ENCODE results near the gene DPEP2NB. TPM values are rescaled to one million over a fixed set of nuclear protein-coding genes. Genes with fewer than 3 reads are reported as not detected.

DPEP2NB gene
- total and polyA plus RNA-seq, 10 of the 15 experiments (the other 5 are each of a cell fraction or from before 2014, with no cell fraction given): not detected

DNA sequence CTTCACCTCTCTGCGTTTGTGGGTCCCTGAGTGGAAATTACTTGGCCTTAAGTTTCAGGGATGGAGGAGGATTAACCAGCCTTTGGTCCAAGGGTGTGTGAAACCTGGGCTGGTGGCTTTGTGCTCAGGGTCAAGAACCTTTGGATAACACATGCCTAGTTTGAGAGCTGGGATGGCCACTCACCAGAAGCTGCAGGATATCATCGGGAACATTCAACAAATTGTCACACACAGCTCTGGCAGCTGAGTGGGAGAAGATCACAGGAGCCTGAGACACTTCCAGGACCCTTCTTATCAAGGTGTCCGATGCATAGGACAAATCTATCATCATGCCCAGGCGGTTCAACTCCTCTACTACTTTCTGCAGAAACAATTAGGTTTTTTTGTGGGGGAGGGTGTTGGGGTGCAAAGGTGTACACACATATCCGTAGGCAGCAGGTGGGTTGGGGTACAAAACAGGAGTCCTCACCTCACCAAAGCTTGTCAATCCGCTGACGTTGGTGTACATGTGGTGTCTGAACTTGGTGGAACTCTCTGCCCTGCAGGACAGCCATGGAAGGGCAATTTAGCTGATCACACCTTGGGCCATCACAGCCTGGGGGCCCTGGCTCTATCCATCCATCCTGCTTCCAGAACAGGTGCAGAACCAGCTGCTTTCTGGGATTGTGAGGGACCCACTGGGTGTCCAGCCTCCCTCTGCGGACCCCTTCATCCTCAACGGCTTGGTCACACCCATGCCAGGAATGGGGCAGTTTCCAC is 38.1 kb downstream of the DPEP2NB start:
- peaks cover 22% of the 10 kb centered on the region for H3K4me1 ChIP-seq (ENCODE audit: control insufficient read depth, insufficient read depth, low read length)
- no peaks in the 10 kb centered on the region; a peak in 1 of 4 replicates for H3K27me3 ChIP-seq (replicated peaks in 1 of 2; ENCODE audit: control insufficient read depth in 2 of 2, insufficient read depth in 2 of 2, low read length in 1 of 2)
- no peak overlapping the region for H3K4me2 ChIP-seq (ENCODE audit: control insufficient read depth, insufficient read depth)
- ChIA-PET POLR2A (interaction anchor here (0.6 kb wide), 1 partner anchor 233 kb away, joined by 3 read pairs; no protein-coding TSS in a partner anchor), CTCF (no interaction called here), RAD21 (ENCODE audit: unreplicated experiment) (interaction anchor here (0.5 kb wide), 1 partner anchor 515 kb away, joined by 3 read pairs; no protein-coding TSS in a partner anchor), SMC1A (ENCODE audit: uncharacterized antibody, unreplicated experiment) (interaction anchor here (1.2 kb wide), 1 partner anchor 15 kb away, joined by 3 read pairs; no protein-coding TSS in a partner anchor)
- no peak overlapping the region for H2AFZ ChIP-seq (ENCODE audit: control insufficient read depth, low read depth, low read length)
- intact Hi-C loops (cut with micrococcal nuclease; ENCODE audit: unreplicated experiment): no loop called here
- no peaks in the 10 kb centered on the region for H4K20me1 ChIP-seq (ENCODE audit: control insufficient read depth, insufficient read depth)
- BruUV-seq (replicated peaks): no TSS peak
- ATAC-seq: no peak
- H3K4me3 ChIP-seq: no peak overlapping the region
- no peak for TF ChIP-seq MXI1 (IDR thresholded peaks at IDR 0.05; ENCODE audit: low read depth, low read length)
- WGBS (ENCODE audit: insufficient coverage, insufficient replicate concordance, low lambda C conversion rate, missing lambda C conversion rate): 74% methylated on average over 9 of the region's 9 CpGs
- in situ Hi-C loops (cut with MboI): no loop called here
- no peak overlapping the region for H3K27ac ChIP-seq (ENCODE audit: control insufficient read depth, insufficient read depth)
- DNase-seq (ENCODE audit: low read depth, low spot score): no peak
- H3K9me3 ChIP-seq (replicated peaks; ENCODE audit: control insufficient read depth, insufficient read depth, low read length): no peaks in the 10 kb centered on the region
- no peak overlapping the region for H3K9ac ChIP-seq (ENCODE audit: control insufficient read depth, insufficient read depth, low read length)
- no peaks in the 10 kb centered on the region for H3K36me3 ChIP-seq (ENCODE audit: control insufficient read depth in 2 of 2, insufficient read depth in 2 of 2, low read length in 1 of 2)
- H3K79me2 ChIP-seq (ENCODE audit: control insufficient read depth, insufficient read depth, low read length): no peaks in the 10 kb centered on the region
- FAIRE-seq: no peak

GRCh38 chr16:67977005-67977404 is 38.7 kb downstream of the DPEP2NB start:
- CTCF ChIA-PET: interaction anchor here (1.2 kb wide), 1 partner anchor 15 kb away, joined by 3 read pairs; no protein-coding TSS in a partner anchor
- TF ChIP-seq ZNF24 (IDR thresholded peaks at IDR 0.05): no peak
- TF ChIP-seq, protein P1, sequence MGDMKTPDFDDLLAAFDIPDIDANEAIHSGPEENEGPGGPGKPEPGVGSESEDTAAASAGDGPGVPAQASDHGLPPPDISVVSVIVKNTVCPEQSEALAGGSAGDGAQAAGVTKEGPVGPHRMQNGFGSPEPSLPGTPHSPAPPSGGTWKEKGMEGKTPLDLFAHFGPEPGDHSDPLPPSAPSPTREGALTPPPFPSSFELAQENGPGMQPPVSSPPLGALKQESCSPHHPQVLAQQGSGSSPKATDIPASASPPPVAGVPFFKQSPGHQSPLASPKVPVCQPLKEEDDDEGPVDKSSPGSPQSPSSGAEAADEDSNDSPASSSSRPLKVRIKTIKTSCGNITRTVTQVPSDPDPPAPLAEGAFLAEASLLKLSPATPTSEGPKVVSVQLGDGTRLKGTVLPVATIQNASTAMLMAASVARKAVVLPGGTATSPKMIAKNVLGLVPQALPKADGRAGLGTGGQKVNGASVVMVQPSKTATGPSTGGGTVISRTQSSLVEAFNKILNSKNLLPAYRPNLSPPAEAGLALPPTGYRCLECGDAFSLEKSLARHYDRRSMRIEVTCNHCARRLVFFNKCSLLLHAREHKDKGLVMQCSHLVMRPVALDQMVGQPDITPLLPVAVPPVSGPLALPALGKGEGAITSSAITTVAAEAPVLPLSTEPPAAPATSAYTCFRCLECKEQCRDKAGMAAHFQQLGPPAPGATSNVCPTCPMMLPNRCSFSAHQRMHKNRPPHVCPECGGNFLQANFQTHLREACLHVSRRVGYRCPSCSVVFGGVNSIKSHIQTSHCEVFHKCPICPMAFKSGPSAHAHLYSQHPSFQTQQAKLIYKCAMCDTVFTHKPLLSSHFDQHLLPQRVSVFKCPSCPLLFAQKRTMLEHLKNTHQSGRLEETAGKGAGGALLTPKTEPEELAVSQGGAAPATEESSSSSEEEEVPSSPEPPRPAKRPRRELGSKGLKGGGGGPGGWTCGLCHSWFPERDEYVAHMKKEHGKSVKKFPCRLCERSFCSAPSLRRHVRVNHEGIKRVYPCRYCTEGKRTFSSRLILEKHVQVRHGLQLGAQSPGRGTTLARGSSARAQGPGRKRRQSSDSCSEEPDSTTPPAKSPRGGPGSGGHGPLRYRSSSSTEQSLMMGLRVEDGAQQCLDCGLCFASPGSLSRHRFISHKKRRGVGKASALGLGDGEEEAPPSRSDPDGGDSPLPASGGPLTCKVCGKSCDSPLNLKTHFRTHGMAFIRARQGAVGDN (IDR thresholded peaks at IDR 0.05): no peak
- no peak for TF ChIP-seq YBX1 (IDR thresholded peaks at IDR 0.05)
- no peak for TF ChIP-seq ZNF217 (IDR thresholded peaks at IDR 0.05)
- no peak for TF ChIP-seq JUND (IDR thresholded peaks at IDR 0.05; ENCODE audit: low read depth, low read length)
- no peak for TF ChIP-seq MEF2B (IDR thresholded peaks at IDR 0.05; ENCODE audit: partially characterized antibody, poor library complexity, severe bottlenecking)
- TF ChIP-seq ZBTB33 (IDR thresholded peaks at IDR 0.05): no peak
- TF ChIP-seq BMI1 (IDR thresholded peaks at IDR 0.05; ENCODE audit: borderline replicate concordance): no peak

More at GRCh38 chr16:67977005-67977404, 38.7 kb downstream of the DPEP2NB start:
- ATAC-seq: no peak
- Histone ChIP-seq H3K9me3 (replicated peaks; ENCODE audit: control insufficient read depth, insufficient read depth, low read length) (no peaks in the 10 kb centered on the region), H3K79me2 (ENCODE audit: control insufficient read depth, insufficient read depth, low read length) (no peaks in the 10 kb centered on the region), H3K9ac (ENCODE audit: control insufficient read depth, insufficient read depth, low read length) (no peak overlapping the region), H3K36me3 (ENCODE audit: control insufficient read depth in 2 of 2, insufficient read depth in 2 of 2, low read length in 1 of 2) (no peaks in the 10 kb centered on the region), H3K4me3 (no peak overlapping the region), H4K20me1 (ENCODE audit: control insufficient read depth, insufficient read depth) (no peaks in the 10 kb centered on the region), H3K27me3 (replicated peaks in 1 of 2; ENCODE audit: control insufficient read depth in 2 of 2, insufficient read depth in 2 of 2, low read length in 1 of 2) (no peaks in the 10 kb centered on the region; a peak in 1 of 4 replicates), H2AFZ (ENCODE audit: control insufficient read depth, low read depth, low read length) (no peak overlapping the region), H3K27ac (ENCODE audit: control insufficient read depth, insufficient read depth) (no peak overlapping the region), H3K4me1 (ENCODE audit: control insufficient read depth, insufficient read depth, low read length) (peaks cover 22% of the 10 kb centered on the region), H3K4me2 (ENCODE audit: control insufficient read depth, insufficient read depth) (no peak overlapping the region)
- BruUV-seq (replicated peaks): no TSS peak
- SMC1A ChIA-PET (ENCODE audit: uncharacterized antibody, unreplicated experiment): interaction anchor here (1.2 kb wide), 1 partner anchor 15 kb away, joined by 3 read pairs; no protein-coding TSS in a partner anchor
- RAD21 ChIA-PET (ENCODE audit: unreplicated experiment): no interaction called here
- FAIRE-seq: no peak
- POLR2A ChIA-PET: interaction anchor here (1.6 kb wide), 1 partner anchor 12 kb away, joined by 5 read pairs; no protein-coding TSS in a partner anchor
- intact Hi-C loops (cut with micrococcal nuclease; ENCODE audit: unreplicated experiment) (no loop called here), in situ Hi-C loops (cut with MboI) (no loop called here)
- no peak for DNase-seq (ENCODE audit: low read depth, low spot score)
- 47% methylated on average over 5 of the region's 5 CpGs for WGBS (ENCODE audit: insufficient coverage, insufficient replicate concordance, low lambda C conversion rate, missing lambda C conversion rate)

All from GM12878 (cell line).